NCI-H128 (cell line): ENCODE results near the gene TMEM131L.

Experiments used
- DNase-seq: peaks from one replicate; lab custom pipeline; 2025; ENCODE audit not compliant: unreplicated experiment; lab: John Stamatoyannopoulos, UW

TMEM131L gene

DNA sequence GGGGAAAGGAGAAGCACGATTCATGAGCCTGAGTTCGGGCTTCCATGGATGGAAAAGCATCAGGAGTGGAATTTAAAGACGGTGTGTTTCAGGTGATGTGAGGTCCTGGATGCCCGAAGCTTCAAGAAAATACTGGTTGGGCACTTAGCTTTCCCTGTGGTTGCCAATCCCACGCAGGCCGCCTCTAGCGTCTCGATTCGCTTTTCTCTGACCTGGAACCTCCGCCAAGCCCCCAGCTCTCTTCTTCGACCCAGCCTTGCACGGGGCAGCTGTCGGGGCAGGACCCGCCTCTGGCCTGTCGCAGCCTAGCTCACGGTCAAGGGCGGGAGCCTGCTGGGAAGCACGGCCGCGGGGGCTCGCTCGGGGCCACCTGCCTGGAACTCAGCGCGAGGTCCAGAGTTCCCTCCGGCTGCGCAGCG, 217.6 kb downstream of the TMEM131L start:
- DNase-seq = no peak

DNA sequence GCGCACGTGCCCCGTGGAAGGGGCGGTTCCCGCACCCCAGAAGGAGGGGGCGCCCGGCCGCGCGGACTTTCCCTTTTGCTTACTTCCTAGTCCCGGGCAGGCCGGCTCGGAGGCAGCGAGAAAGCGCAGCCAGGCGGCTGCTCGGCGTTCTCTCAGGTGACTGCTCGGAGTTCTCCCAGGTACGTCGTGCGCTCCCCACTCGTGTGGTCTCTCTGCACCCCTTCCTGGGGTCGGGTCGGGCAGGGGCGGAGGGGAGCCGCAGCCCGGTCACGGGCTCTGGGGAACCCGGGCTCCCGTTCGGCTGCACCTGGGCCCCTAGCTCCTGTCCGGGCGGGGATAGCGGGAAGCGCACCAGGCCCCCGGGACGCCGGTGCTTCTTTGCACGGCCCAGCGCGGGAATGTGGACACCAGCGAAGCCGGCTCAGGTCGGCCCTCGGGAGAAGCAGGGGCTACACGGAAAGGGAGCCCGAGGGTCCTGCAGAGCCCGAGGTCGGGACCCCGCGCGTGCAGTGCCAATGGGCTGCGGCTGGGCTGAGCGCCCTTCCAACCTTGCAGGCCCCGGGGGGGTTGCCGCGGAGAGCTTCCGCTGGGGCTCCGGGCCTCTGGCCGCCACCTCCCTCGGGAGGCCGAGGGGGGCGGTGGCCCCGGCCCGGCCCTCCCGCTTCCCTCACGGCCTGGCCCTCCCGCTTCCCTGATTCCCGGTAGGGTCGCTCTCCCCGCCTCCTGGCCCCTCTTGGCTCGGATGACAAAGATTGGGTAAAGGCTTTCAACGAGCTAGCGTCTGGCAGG, 218.2 kb downstream of the TMEM131L start, which contains the start of gene TLR2:
TLR2 (plus strand) TSS at position 99 of the 789 bp plus-strand sequence. CDS start 18,628 bp downstream, outside the sequence.
- no peak for DNase-seq

DNA sequence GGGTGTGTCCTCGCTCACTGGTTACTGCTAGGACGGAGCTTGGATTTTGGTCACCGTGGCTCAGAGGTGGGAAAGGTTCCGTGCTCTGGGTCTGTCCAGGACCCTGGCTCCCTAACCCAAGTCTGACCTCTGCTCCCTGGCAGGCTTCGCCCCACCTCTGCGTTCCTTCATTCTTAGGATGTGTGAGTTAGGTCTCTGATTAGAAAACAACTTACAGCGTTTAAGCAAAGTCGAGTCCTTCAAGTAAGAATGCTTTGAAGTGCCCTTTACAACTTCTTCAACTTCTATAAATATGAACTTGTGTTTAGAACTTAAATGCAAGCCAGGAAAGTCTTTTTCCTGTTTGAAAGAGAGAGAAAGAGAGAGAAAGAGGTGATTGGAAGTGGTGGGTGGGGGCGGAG, 218.8 kb downstream of the TMEM131L start:
- DNase-seq = no peak
